GM21723 (cell line): ENCODE measurements around the gene CNTN4.
A peak's percentile ranks its signal among the peaks of the same experiment; 100 is the strongest.
"Not testable (repeated sequence)": the region's sequence is repeated elsewhere in the genome, so short reads cannot be mapped to it uniquely, and the experiment has no call there.

Source experiments
- ATAC-seq: cut with Tn5 transposase; IDR thresholded peaks from one replicate; pipeline ENCODE4 v1.9.1; 2021; ENCODE audit warnings: mild to moderate bottlenecking, moderate library complexity; ENCODE audit not compliant: unreplicated experiment

CNTN4 gene

DNA sequence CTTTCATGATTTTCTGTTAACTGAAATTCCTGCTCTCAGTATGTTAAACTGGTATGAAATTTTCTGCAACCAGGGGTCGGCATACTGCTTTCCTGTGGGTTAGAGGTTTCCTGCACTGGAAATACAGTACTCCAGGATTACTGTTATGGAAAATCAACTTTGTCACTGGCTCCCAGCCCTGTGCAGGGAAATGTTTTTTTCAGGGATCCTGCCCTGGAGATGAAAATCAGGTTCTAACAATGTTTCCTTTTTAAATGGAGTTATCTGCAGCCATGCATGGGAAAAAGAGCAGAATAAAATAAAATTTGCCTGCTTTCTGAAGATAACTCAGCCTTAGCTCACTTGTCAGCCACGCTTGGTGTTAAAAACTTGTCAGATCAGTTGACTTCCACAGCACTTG lies 791.1 kb downstream of the CNTN4 start:
- no peak for ATAC-seq

DNA sequence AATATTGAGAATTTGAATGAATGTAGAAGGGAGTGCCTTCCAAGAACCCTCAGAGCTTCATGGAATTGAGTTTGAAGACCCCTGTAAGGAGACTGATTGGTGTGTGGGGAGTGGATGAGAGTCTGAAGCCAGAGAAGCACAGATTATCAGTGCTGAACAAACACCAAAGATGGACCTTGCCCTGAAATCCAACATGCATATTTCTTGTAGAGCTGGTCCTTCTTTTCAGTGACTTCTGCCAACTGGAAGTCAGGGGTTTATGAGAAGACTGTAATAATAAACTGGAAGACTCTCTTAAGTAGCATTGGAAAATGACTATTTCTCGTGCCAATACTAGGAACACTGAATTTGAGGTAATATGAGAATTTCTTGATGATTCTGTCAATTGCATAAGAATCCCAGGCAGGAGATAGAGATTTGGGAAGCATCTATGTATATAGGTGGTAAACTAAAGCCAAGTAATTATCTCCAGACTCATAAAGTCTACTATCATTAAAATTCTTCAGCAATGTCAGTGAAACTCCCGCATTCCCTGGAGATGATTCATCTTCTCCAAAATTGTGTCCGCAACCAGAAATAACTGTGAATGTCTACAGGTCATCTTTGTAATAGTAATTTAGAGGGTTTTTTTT lies 797.8 kb downstream of the CNTN4 start:
- no peak for ATAC-seq

DNA sequence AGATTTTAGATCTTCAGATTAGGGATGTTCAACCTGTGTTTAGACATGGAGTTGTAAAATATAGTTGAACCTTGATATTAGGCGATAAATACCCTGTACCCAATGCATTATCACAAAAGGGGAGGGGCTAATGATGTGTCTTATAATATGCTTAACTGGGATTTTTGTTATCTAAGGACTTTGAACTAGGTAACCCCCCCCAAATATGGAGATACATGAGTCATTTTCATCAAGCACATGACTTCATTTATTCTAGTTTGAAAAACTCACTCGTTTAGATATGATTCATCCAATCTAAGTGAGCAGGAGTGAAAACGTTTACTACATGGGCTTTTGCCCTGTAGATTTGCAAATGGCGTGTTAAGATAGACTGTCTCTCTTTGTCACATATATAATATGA lies 799.2 kb downstream of the CNTN4 start:
- ATAC-seq = no peak

DNA sequence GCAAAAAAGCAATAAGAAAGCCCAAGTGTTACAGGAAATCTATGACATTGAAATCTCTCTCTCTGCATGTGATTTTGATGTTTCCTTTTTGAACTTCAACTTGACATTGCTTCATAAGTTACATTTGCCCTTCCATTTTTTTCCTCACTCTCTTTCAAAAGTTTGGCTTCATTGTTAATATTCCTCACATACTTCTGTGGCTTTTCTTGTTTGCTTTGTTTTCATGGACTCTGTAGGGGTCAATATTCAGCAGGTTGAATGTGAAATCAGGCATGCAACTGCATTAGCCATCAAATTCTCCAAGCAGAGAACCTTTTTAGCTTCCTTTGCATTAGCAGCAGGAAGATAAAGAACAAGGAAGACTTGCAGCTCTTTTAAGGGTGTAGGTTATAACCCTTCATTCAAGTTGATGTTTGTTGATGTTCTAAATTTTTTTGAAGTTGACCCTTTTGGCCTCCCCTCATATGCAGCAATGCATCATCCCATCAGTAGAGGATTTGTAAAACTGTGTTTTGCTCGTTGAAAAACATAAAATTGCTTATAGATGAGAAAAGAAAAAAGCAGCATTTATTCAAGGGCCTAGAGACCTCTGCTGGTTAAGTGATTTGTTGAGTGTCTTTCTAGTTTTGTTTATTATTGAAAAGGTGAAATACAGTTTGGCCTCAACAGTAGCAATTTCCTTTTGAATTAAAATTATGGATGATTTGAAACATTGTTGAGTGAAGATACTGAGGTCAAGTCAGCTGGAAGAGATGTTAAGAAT lies 800.1 kb downstream of the CNTN4 start:
- ATAC-seq = no peak

DNA sequence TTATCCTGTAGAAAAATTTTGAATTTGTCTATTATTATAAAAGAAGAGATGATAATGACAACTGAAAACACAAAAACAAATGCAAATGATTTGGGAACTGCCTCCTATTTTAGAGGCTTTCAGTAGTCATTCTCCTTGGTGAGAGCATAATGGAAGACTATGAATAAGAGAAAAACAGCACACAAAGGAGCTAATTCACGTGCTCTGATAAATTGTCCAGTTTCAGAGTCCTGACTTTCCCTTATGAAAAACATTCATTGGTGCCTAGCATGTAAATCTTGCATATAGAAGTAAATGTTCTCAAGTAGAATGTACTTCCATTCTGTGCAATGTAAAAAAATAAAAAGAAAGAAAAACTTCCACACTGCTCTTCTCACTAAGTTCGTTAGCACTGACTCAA lies 805.4 kb downstream of the CNTN4 start:
- ATAC-seq = no peak

DNA sequence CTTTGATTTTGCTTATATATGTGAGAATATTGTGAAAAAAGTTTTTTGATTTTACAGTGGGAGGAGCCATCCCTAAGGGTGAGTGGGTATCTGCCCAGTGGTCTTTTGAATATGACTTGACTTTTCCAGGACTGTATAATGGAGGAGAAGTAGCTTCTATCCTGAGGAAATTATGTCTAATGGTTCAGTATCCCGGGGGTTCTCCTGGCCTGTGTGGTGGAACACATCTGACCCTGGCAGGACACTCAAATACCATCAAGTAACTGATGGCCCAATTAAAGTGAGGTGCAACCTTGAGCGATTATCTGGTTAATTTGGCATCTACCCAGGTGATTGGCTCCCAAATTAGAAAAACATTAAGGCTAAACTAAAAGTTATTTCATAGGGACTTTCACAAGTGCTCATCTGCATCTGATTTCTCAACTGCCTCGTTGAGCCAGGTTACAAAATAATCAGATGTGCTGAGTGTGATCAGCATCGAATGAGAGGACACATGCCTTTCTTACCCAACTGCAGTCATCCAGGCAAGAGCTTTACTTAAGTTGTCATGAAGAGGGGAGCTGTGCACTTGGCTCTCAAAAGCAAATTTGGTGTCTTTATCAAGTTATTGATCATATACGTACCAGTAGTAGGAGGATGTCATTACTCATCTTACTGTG lies 810.2 kb downstream of the CNTN4 start:
- no peak for ATAC-seq

DNA sequence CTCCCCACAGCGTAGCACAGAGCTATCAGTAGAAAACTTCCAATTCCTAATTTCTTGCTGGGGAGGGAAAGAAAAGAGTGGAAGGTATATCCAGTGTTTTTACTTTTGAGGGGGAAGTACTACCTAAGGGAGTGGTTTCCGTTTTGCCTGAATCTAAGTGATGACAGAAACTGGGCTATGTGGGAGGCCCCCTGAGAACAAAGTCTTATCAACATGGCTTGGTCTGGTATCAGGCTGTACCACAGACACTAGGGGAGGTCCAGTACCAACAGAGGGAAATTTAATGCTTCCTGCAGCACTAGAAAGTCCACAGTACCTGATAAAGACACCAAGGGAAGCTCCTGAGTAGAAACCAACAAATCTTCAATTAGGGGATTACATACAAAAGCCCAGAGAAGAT lies 812.3 kb downstream of the CNTN4 start:
- ATAC-seq = no peak

DNA sequence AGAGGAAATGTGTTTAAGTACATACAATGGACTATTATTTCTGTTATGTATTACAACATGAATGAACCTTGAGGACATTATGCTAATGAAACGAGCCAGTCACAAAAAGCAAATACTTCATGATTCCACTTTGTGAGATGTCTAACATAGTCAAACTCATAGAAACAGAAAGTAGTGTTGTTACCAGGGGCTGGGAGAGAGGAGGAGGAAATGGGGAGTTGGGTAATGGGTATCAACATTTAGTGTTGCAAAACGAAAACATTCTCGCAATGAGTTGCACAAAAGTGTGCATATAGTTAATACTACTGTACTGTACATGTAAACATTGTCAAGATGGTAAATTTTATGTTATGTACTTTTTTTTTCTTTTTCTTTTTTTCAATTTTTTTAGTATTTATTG lies 817.2 kb downstream of the CNTN4 start:
- no peak for ATAC-seq

DNA sequence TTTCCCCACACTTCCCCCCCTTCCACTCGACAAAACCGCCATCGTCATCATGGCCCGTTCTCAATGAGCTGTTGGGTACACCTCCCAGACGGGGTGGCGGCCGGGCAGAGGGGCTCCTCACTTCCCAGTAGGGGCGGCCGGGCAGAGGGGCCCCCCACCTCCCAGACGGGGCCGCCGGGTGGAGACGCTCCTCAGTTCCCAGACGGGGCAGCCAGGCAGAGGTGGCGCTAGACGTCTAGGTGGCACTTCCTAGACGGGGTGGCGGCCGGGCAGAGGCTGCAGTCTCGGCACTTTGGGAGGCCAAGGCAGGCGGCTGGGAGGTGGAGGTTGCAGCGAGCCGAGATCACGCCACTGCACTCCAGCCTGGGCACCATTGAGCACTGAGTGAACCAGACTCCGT lies 818.0 kb downstream of the CNTN4 start:
- ATAC-seq = not testable (repeated sequence)

DNA sequence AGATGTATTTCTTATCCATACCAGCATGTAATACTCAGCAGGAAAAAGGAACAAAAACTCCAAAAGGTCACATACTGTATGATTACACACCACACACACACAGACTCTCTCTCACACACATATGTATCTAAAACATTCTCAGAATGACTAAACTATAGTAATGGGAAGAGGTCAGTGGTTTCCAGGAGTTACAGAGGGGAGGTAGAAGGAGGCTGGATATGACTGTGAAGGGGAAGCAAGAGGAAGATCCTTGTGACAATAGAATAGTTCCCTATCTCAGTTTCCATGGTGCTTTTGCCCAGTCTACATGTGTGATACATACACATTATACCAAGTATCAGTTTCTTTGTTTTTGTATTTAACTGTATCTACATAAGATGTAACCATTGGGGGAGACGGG lies 821.4 kb downstream of the CNTN4 start:
- peak; percentile 53 for ATAC-seq

DNA sequence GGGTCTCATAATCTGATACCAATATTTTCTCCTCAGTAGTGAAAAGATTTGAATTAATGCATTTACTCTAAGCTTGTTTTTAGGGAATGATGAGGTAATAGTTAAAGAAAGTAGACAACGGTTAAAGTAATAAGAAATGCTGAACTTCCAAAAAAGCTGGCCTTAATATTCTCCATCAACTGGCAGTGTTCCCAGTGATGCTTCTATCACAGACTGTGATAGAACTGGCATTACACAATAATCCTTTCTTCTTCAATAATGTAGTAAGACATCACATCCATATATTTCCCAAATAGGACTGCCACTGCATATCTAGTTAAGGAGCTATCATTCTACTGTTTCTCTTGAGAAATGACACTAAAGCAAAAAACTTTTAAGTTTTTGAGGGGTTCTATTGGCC lies 822.8 kb downstream of the CNTN4 start:
- ATAC-seq = no peak

DNA sequence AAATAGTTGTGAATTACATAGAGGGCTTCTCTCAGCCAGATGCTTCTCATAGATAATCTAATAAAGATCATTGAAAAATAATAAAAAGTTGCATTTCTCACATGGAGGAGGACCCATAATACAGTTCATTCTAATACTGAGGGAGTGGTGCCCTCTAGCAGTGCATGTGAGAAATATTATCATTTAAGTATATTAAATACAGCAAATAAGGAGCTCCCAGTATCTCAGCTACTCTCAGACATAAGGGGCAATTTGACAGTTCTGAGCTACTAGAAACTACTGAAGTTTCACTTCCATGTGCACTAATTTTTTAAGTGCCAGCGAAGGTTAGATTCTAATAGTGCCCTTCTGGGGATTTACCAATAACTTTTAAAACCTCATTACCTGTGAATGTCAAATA lies 823.2 kb downstream of the CNTN4 start:
- peak; percentile 83 for ATAC-seq

DNA sequence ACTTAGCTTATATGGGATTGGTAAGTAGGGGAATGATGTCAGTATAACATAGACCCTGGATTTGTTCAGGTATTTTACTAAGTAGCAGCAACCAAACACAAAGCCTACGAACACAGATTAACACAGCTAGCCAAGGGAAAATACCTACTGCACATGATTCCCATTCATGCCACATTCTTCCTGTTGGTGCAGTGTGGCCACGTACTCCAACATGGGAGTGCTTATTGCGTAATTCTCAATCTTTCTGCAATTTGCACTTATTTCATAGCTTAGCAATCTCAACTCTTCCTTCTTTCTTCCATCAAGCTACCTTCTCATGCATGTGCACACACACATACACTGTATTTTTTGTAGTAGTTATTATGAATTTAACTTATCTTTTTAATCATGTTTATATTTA lies 824.7 kb downstream of the CNTN4 start:
- ATAC-seq = no peak

DNA sequence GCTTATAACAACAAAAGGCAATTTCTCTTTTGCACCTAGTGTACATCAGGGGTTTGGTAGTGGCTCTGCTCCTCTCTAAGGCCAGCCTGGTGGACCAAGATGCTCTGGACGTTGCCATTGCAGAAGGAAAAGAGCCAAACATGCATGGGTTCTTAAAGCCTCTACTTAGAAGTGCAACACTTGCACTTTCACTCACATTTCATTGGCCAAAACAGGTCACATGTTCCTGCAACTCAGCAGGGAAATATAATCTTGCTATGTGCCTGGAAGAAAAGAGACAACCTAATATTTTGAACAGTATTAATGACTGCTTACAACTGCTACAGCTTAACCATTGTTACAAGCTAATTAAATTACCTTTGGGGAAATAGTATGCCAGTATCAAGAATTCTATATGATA lies 828.6 kb downstream of the CNTN4 start:
- ATAC-seq = no peak

DNA sequence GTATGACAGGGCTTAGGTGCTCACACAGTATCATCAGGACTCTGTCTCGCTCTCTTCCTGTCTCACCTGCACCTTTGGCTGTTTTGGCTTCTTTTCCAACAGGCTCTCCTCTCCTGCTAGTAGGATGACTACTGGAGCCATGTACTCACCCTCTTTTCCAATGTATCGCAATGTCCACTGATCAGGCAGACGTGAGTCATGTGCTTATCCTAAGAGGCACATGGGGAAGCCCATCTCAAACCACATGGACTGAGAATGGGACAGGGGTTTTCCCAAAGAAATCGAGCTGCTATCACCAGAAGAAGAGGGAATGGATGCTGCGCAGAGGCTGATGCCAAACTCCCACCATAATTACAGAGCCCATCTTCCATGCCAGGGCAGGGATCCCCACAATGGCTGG lies 830.9 kb downstream of the CNTN4 start:
- no peak for ATAC-seq

DNA sequence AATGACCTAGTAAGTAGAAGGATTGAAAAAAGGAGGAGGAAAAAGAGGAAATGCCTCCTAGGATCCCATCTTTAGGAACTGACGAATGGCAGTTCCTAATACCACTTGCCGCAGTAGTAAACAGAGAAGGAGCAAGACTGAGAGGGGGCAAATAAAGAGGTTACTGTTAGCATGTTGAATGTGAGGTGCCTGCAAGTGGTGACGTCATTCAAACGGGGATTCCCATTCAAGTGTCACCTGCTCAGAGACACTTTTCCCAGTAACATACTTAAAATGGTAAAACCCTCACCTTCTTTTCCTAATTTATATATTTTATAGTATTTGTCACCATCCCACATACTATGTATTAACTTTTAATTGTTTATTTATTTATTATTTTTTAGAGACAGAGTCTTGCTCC lies 832.6 kb downstream of the CNTN4 start:
- ATAC-seq = no peak

DNA sequence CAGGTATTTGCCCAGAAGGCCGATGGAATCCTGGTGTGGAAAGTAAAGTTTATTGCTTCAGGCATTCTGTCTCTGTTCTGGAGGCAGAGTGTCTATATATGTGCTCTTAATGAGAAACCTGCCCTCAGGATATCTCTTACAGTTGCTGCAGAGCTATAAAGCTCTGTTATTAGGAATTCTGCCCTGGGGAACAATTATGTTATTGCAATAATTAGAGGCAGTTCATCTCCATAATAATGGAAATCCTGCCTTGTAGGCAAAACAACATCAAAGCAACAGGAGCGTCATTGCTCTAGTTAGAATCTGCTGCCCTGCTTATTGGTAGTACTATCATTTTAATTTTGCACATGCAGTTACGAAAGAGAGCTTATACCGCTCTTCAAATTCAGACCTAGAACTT lies 835.9 kb downstream of the CNTN4 start:
- ATAC-seq = no peak

DNA sequence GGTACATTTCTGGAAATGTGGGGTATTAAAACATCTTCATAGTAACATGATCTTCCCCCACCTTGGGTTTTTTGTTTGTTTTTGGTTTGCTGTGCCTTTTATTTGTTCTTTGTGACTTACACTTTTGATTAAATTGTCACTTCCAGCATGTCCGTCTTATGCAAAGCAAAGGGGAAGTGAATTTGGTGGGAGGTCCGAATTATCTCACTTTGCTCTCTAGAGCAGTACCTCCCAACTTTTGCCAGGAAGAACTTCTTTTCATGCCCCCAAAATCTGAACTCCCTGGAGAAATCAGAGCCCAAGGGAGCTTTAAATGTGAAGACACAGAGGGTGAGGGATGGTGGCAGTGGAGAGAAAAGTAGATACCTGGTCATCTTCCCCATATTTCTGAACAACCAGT lies 838.4 kb downstream of the CNTN4 start:
- ATAC-seq = no peak

DNA sequence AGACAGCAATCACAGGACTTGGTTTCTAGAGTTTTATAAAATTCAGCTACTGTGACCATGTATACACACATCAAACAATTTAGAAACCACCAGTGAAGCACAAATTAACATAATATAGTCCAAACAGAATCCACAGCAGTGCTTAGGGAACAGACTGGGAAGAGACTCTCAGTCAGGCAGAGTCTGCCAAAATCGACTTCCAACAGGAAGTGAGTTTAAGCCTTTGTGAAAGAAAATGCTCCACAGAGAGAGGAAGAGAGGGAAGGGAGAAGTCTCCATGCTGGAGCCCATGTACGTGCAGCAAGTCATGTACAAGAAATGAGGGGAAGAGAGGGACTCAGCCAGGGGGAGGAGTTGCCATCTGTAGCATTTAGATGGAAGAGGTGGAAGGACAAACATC lies 838.9 kb downstream of the CNTN4 start:
- no peak for ATAC-seq

DNA sequence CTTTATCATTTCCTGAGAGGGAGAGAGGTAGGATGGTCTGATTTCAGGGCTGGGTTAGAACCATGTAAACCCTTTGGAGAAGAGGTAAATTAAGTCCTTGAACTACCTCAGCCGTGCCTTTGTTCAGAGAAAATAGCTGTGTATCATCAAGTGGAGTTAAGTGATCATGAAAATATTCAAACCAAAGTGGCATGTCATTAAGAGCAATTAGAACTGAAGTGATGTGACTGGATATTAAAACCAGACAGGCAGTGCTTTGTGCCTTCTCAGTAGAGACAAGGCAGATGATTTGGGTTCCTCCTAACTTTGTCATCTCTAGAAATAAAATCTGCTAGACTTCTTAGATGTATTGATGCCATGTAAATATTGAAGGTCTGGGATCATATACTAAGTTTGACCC lies 840.0 kb downstream of the CNTN4 start:
- ATAC-seq = no peak

DNA sequence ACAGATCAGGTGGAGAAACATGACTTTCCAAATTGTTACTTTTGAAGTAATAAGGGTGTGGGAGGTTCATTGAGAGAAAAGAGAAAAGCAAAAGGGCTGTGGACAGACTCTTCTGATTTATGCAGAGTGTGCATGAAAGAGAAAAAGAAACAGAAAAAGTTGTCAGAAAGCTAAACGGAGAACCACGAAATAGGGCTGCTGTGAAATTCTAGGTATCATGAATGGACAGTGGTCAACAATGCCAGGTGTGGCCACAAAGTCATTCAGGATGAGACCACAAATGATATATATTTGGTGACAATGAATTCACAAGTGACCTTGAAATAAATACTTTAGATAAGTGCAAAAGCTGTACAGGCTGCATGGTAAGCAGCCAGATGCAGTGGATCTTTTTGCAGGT lies 841.4 kb downstream of the CNTN4 start:
- ATAC-seq = peak; percentile 54

DNA sequence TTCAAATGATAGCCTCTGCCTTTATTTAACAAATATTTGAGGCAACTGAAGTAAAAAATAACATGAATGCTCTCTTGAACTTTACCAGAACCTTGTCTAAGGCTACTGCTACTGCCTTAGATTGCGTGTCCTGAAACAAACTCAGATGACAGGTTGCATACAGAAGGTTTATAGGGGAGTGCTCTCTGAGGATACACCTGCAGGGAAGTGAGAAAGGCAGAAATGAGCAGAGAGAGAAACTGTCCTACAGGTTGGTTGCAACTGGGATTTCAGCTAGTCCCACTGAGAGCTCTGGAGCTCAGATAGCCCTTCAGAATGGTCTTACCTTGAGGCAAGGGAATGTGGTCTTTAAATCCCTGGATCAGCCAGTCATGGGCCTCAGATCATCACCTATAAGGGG lies 846.0 kb downstream of the CNTN4 start:
- ATAC-seq = peak; percentile 91
